ENCODE data around the gene EP400.

Gene EP400

DNA sequence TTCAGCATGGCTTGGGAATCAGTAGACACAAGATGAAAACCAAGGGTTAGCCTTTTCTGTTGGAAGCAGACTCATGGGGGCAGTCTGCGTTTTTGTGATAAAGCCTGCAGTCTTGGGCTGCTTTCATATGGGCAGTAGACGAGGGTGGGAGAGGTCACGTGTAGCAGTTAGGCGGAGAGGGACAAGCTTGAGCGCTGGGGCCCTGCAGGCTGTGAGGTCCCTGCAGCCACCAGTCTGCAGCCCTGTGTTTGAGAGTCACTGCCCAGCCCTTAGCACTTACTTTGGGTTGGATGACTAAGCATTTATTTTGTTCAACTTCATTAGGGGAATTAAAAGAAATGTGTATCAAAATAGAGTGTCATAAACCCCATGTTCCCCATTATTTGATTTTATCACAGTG is 37.2 kb downstream of the EP400 start:
- DNase-seq: no peak

DNA sequence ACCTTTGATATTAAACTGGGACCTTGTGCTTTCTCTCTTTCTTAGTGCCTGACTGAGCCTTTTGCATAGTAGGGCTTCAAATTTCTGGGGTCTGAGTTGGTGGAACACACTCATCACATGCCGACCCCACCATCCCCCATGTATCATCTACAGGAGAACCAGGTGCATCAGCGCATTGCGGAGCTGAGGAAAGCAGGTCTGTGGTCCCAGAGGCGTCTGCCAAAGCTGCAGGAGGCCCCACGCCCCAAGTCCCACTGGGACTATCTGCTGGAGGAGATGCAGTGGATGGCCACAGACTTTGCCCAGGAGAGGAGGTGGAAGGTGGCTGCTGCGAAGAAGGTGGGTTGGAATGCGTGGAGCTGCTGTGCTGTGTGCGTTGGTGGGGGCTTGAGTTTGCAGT is 37.8 kb downstream of the EP400 start:
- no peak for DNase-seq

GRCh38 chr12:131988054-131988796 is 38.5 kb downstream of the EP400 start:
- DNase-seq: no peak

- no peak for DNase-seq
Measured at GRCh38 chr12:131989021-131989420, 39.3 kb downstream of the EP400 start.

GRCh38 chr12:131990066-131990979 is 40.6 kb downstream of the EP400 start:
- no peak for DNase-seq

GRCh38 chr12:131990980-131991305 is 41.2 kb downstream of the EP400 start:
- no peak for DNase-seq

GRCh38 chr12:131991816-131992430 is 42.2 kb downstream of the EP400 start:
- DNase-seq: no peak

DNA sequence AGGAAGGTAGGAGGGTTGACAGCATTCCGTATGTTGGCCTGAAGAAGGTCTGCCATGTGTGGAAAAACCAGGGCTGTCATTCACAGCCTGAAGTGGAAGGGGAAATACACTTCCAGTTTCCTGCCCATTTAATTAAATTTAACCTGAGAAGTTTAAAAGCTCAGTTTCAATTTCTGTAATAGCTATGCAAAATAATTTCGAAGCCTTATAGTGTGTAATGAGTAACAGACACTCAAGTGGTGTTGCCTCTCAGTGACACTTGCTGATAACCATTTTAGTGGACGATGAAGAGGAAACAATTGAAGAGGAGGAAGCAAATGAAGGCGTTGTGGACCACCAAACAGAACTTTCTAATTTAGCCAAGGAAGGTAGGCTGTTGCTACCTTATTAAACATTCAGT is 44.8 kb downstream of the EP400 start:
- DNase-seq: no peak

- no peak for DNase-seq
Measured at GRCh38 chr12:132000286-132000872, 50.6 kb downstream of the EP400 start.

- DNase-seq: no peak
Measured at GRCh38 chr12:132003846-132004245, 54.1 kb downstream of the EP400 start.

- DNase-seq: no peak
Measured at GRCh38 chr12:132004946-132005345, 55.2 kb downstream of the EP400 start.

GRCh38 chr12:132006056-132006680 is 56.4 kb downstream of the EP400 start:
- no peak for DNase-seq

- no peak for DNase-seq
Measured at GRCh38 chr12:132007041-132007440, 57.3 kb downstream of the EP400 start.

GRCh38 chr12:132009336-132009859 is 59.7 kb downstream of the EP400 start:
- no peak for DNase-seq

- no peak for DNase-seq
Measured at GRCh38 chr12:132012919-132013568, 63.3 kb downstream of the EP400 start.

- no peak for DNase-seq
Measured at GRCh38 chr12:132014092-132014914, 64.6 kb downstream of the EP400 start.

DNA sequence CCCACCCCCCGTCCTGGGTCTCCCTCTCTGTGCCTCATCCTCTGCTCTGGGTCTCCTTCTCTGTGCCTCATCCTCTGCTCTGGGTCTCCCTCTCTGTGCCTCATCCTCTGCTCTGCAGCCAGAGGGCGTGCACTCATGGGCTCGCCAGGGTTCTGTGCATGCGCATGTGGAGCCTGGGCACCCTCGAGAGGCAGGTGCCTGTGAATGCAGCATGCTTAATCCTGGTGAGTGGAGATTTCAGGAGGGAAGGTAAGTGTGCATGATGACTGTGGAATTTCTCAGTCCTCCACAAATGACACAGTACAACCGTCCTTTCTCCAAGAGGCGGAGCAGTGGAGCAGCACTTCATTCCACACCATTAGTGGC is 65.2 kb downstream of the EP400 start:
- DNase-seq: no peak

DNA sequence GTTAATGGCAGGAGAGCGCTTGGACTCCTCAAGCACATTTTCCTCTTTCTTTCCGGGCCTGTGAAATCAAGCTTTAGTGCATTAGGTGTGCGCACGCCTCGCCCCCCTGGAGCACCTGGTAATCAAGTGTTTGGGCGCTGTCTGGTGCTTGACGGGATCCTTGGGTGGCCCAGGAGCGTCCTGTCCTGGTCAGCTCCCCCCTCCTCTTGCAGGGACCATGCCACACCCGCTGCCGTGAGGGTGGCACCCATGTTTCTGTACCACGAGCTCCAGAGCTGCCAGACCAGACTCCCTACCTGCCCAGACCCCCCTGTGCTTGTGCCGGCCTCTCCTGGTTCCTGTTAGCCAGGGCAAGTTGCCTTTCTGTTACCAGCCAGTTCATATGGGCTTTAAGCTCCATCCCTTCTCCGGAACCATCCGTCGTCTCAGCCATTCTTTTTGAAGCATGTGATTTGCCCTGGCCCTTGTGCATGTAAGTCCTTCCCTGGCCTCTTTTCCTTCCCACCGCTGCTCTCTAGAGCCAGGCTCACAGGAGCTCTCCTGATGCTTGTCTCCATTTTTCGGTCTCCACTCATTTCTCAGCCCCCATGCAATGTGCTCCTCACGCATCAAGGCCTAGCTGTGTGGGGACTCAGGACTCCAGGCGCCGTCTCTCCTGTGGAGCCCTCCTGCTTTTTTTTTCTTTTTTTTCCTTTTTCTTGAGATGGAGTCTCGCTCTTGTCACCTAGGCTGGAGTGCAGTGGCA is 66.1 kb downstream of the EP400 start:
- no peak for DNase-seq

- peak; percentile 11 to 24 (median 17) for DNase-seq
Measured at GRCh38 chr12:132018193-132018916, 68.6 kb downstream of the EP400 start.

DNA sequence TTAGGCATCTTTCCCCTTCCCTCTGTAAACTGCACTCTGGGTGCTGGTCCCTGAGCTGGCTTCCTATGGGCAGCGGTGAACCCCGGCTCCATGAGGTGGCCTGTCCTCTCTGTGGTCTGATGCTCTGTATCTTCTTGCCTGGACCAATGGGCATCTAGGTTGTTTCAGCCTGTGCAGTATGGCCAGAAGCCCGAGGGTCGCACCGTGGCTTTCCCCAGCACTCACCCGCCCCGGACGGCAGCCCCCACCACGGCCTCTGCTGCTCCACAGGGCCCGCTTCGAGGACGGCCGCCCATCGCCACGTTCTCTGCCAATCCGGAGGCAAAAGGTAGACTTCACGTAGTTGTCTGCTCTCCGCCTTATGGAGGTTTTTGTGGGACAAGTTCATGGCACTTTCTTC is 70.1 kb downstream of the EP400 start:
- no peak for DNase-seq
